Right lobe of liver (tissue), 4 donors: ENCODE data around the gene TRPM3.

ENCODE experiments used
- CTCF ChIP-seq, 4 donors: fragments of 200-600 bp in 3 of 4; fragments of 450-650 bp in 1 of 4; IDR thresholded peaks; one replicate each; pipeline versions ENCODE4 v1.5.1 to v1.8.0; 2016 to 2022; ENCODE audit warnings: antibody characterized with exemption in 4 of 4, mild to moderate bottlenecking in 2 of 4
- POLR2A ChIP-seq: fragments of 450-650 bp; IDR thresholded peaks from one replicate; pipeline ENCODE4 v1.6.1; 2017; ENCODE audit warnings: antibody characterized with exemption, mild to moderate bottlenecking
- donor health status: DM: no; HTN: no; CAD: no.
- donor health status: DM: no; HTN: no; CAD: no.
- donor health status: DM: no; HTN: yes; CAD: no.

GRCh38 chr9:70639853-70640814 is 481.3 kb downstream of the TRPM3 start:
- TF ChIP-seq CTCF (IDR thresholded peaks at IDR 0.05) (peak; percentile 59 to 73 (median 64)), POLR2A (no peak)
